Measurements from ENCODE around the gene PDGFRA. TPM values are rescaled to one million over a fixed set of nuclear protein-coding genes. Genes with fewer than 3 reads are reported as not detected.

Gene PDGFRA
- total and polyA plus RNA-seq, 4 donors = 6.5 to 37.0 (median 7.6) TPM

DNA sequence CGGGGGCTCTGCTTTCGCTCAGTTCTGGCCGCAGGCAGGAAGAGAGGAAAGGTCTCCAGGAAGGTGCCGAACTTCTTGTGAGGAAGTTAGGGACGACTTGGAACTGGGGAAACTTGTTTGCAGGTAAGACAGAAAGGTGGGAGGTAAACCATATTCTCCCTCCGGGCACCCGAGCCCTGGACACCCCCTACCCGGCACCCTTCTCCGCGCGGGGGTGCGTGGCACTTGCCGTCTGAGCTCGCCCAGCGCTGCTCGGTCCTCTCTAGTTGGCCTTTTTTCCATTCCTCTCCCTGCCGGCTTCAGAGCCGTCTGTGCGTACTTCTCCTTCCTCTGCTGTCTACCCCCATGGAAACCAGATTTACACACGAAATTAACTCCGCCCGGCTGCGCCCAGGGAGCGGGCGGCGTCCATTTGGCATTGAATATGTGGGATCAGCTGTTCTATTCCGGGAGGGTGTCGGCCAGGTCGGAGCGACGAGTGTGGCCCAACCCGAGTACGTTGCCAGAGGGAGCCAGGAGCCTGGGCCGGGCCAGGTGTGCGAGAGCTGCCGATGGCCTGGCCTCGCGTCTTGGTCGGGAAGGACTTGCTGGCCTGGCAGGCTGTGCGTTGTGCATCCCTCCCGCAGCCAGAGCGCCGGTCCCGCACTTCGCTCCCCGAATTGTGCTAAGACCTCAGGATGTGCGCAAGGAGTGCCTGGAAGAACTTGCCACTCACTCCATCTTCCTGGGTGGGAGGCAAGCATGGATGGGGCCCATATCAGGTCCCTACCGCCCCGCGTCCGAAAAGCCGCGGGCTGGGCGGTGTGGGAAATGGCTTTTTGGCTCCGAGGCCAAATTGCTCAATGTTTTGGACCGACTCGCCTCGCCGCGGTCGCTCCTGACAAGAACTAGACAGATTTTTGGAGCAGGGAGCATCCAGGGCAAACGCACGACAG lies 1.7 kb downstream of the PDGFRA start:
- Histone ChIP-seq H3K27ac (ENCODE audit: low read depth in 1 of 2, low read length in 2 of 2) (peak overlapping the region in 1 of 2 donors; percentile 4), H3K4me3 (ENCODE audit: low read depth in 1 of 3, low read length in 3 of 3) (peak overlapping the region in 2 of 3 donors; percentile 29 to 42), H3K36me3 (ENCODE audit: control insufficient read depth in 4 of 4, insufficient read depth in 3 of 4, low read depth in 1 of 4, low read length in 3 of 4) (no peaks in the 10 kb centered on the region), H3K9me3 (ENCODE audit: control insufficient read depth in 4 of 4, low read length in 3 of 4) (no peaks in the 10 kb centered on the region), H3K4me1 (ENCODE audit: control insufficient read depth in 4 of 4, insufficient read depth in 4 of 4, low read length in 3 of 4) (peaks cover 24 to 67% (median 53%) of the 10 kb centered on the region in 4 donors), H3K27me3 (ENCODE audit: control insufficient read depth in 4 of 4, insufficient read depth in 4 of 4, low read length in 3 of 4) (peaks cover 0 to 9% (median 3%) of the 10 kb centered on the region in 4 donors), H3K9ac (ENCODE audit: low read depth in 1 of 2, low read length in 2 of 2) (no peak overlapping the region)
- DNase-seq (ENCODE audit: low spot score) = no peak
- 5% methylated on average over 63 of the region's 63 CpGs for WGBS
- TF ChIP-seq EGR1 (IDR thresholded peaks at IDR 0.05; ENCODE audit: low read depth in 2 of 2) (no peak), HNF4A (conservative IDR thresholded peaks at IDR 0.05) (no peak), RAD21 (IDR thresholded peaks at IDR 0.05) (no peak), GABPA (IDR thresholded peaks at IDR 0.05 in 1 of 2, conservative IDR thresholded peaks at IDR 0.05 in 1 of 2) (no peak), JUND (IDR thresholded peaks at IDR 0.05) (no peak), NR2F2 (IDR thresholded peaks at IDR 0.05) (no peak), YY1 (IDR thresholded peaks at IDR 0.05) (no peak), HNF4G (IDR thresholded peaks at IDR 0.05) (no peak), FOXA2 (IDR thresholded peaks at IDR 0.05) (no peak)
- TF ChIP-seq, protein P1, sequence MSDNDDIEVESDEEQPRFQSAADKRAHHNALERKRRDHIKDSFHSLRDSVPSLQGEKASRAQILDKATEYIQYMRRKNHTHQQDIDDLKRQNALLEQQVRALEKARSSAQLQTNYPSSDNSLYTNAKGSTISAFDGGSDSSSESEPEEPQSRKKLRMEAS (IDR thresholded peaks at IDR 0.05) = no peak
- TF ChIP-seq, protein P2, sequence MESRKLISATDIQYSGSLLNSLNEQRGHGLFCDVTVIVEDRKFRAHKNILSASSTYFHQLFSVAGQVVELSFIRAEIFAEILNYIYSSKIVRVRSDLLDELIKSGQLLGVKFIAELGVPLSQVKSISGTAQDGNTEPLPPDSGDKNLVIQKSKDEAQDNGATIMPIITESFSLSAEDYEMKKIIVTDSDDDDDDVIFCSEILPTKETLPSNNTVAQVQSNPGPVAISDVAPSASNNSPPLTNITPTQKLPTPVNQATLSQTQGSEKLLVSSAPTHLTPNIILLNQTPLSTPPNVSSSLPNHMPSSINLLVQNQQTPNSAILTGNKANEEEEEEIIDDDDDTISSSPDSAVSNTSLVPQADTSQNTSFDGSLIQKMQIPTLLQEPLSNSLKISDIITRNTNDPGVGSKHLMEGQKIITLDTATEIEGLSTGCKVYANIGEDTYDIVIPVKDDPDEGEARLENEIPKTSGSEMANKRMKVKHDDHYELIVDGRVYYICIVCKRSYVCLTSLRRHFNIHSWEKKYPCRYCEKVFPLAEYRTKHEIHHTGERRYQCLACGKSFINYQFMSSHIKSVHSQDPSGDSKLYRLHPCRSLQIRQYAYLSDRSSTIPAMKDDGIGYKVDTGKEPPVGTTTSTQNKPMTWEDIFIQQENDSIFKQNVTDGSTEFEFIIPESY (IDR thresholded peaks at IDR 0.05) = no peak
- TF ChIP-seq, protein P3, sequence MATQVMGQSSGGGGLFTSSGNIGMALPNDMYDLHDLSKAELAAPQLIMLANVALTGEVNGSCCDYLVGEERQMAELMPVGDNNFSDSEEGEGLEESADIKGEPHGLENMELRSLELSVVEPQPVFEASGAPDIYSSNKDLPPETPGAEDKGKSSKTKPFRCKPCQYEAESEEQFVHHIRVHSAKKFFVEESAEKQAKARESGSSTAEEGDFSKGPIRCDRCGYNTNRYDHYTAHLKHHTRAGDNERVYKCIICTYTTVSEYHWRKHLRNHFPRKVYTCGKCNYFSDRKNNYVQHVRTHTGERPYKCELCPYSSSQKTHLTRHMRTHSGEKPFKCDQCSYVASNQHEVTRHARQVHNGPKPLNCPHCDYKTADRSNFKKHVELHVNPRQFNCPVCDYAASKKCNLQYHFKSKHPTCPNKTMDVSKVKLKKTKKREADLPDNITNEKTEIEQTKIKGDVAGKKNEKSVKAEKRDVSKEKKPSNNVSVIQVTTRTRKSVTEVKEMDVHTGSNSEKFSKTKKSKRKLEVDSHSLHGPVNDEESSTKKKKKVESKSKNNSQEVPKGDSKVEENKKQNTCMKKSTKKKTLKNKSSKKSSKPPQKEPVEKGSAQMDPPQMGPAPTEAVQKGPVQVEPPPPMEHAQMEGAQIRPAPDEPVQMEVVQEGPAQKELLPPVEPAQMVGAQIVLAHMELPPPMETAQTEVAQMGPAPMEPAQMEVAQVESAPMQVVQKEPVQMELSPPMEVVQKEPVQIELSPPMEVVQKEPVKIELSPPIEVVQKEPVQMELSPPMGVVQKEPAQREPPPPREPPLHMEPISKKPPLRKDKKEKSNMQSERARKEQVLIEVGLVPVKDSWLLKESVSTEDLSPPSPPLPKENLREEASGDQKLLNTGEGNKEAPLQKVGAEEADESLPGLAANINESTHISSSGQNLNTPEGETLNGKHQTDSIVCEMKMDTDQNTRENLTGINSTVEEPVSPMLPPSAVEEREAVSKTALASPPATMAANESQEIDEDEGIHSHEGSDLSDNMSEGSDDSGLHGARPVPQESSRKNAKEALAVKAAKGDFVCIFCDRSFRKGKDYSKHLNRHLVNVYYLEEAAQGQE (IDR thresholded peaks at IDR 0.05) = no peak
- TF ChIP-seq, protein P4, sequence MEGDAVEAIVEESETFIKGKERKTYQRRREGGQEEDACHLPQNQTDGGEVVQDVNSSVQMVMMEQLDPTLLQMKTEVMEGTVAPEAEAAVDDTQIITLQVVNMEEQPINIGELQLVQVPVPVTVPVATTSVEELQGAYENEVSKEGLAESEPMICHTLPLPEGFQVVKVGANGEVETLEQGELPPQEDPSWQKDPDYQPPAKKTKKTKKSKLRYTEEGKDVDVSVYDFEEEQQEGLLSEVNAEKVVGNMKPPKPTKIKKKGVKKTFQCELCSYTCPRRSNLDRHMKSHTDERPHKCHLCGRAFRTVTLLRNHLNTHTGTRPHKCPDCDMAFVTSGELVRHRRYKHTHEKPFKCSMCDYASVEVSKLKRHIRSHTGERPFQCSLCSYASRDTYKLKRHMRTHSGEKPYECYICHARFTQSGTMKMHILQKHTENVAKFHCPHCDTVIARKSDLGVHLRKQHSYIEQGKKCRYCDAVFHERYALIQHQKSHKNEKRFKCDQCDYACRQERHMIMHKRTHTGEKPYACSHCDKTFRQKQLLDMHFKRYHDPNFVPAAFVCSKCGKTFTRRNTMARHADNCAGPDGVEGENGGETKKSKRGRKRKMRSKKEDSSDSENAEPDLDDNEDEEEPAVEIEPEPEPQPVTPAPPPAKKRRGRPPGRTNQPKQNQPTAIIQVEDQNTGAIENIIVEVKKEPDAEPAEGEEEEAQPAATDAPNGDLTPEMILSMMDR (IDR thresholded peaks at IDR 0.05; ENCODE audit: low read depth, low read length, missing input control) = no peak
- TF ChIP-seq, protein P5, sequence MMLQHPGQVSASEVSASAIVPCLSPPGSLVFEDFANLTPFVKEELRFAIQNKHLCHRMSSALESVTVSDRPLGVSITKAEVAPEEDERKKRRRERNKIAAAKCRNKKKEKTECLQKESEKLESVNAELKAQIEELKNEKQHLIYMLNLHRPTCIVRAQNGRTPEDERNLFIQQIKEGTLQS (IDR thresholded peaks at IDR 0.05) = no peak

All from liver (tissue), 9 donors.